ENCODE measurements around the gene INPP5F. TPM values are rescaled to one million over a fixed set of nuclear protein-coding genes. Genes with fewer than 3 reads are reported as not detected.
A peak's percentile ranks its signal among the peaks of the same experiment; 100 is the strongest.

The INPP5F gene
- total RNA-seq = 10 to 100 TPM; 10.6 to 10.9 TPM
- polyA plus RNA-seq = 1 to 10 TPM; 3.6 to 5.5 TPM

- CTCF ChIA-PET (ENCODE audit: partially characterized antibody) = interaction anchor here (0.7 to 2.9 kb wide), 12 partner anchors 10 to 182 kb away, joined by 3 to 13 read pairs (median 3); partner anchors contain the start of gene SEC23IP
- H3K27me3 ChIP-seq (ENCODE audit: insufficient read depth, low read length) = no peaks in the 10 kb centered on the region
- peaks cover 34% of the 10 kb centered on the region for H3K4me1 ChIP-seq (ENCODE audit: insufficient read depth, low read length)
- Mint-ChIP-seq H3K27me3 (no peaks in the 10 kb centered on the region), H3K4me1 (peaks cover 27 to 37% (median 31%) of the 10 kb centered on the region in 4 donors), H3K27ac (peak within 1 kb of the TSS; percentile 74 to 92 (median 91)), H3K4me3 (peak within 1 kb of the TSS; percentile 90 to 96 (median 92)), H3K9me3 (no peaks in the 10 kb centered on the region), H3K36me3 (peaks cover 0 to 2% of the 10 kb centered on the region in 2 donors)
- no peaks in the 10 kb centered on the region for H3K9me3 ChIP-seq (ENCODE audit: control insufficient read depth in 1 of 2, low read length in 2 of 2)
- peak; percentile 96 to 98 (median 97) for DNase-seq
- H3K36me3 ChIP-seq (ENCODE audit: insufficient read depth, low read length) = no peaks in the 10 kb centered on the region
- intact Hi-C loops (cut with micrococcal nuclease) = loop anchor here (1.0 to 5.0 kb wide), 9 partner anchors 11 to 624 kb away; partner anchors contain the start of genes BAG3, DENND10, GRK5 and MCMBP
- H3K27ac ChIP-seq (ENCODE audit: low read depth, low read length) = peak within 1 kb of the TSS; percentile 53
- POLR2A ChIA-PET (ENCODE audit: partially characterized antibody) = interaction anchor here (0.7 to 2.7 kb wide), 23 partner anchors 9 to 971 kb away, joined by 3 to 36 read pairs (median 4); partner anchors contain the start of genes BAG3, CACUL1, MCMBP and SEC23IP
- peak within 1 kb of the TSS; percentile 62 to 74 for H3K4me3 ChIP-seq (ENCODE audit: low read length in 2 of 2)
These were observed at the start of gene INPP5F for GRCh38 chr10:119725828-119726675. Gene INPP5F, plus strand, starts transcription at chr10:119726050. Its CDS starts 213 bp downstream, at chr10:119726263.

GRCh38 chr10:119677126-119677525 is 48.7 kb upstream of the INPP5F start:
- no peak overlapping the region for H3K4me3 ChIP-seq (ENCODE audit: low read length in 2 of 2)
- Mint-ChIP-seq H3K4me1 (peaks cover 2 to 22% (median 15%) of the 10 kb centered on the region in 4 donors), H3K27ac (no peak overlapping the region), H3K27me3 (peaks cover 1% of the 10 kb centered on the region in 2 donors), H3K9me3 (no peaks in the 10 kb centered on the region), H3K4me3 (no peak overlapping the region), H3K36me3 (peaks cover 34 to 50% of the 10 kb centered on the region in 2 donors)
- intact Hi-C loops (cut with micrococcal nuclease) = no loop called here
- CTCF ChIA-PET (ENCODE audit: partially characterized antibody) = interaction anchor here (0.6 to 2.1 kb wide), 2 partner anchors 10 to 18 kb away, joined by 3 to 7 read pairs; no protein-coding TSS in a partner anchor
- H3K27me3 ChIP-seq (ENCODE audit: insufficient read depth, low read length) = no peaks in the 10 kb centered on the region
- H3K9me3 ChIP-seq (ENCODE audit: control insufficient read depth in 1 of 2, low read length in 2 of 2) = no peaks in the 10 kb centered on the region
- peaks cover 25% of the 10 kb centered on the region for H3K36me3 ChIP-seq (ENCODE audit: insufficient read depth, low read length)
- no peak overlapping the region for H3K27ac ChIP-seq (ENCODE audit: low read depth, low read length)
- no peak for DNase-seq
- peaks cover 15% of the 10 kb centered on the region for H3K4me1 ChIP-seq (ENCODE audit: insufficient read depth, low read length)
- POLR2A ChIA-PET (ENCODE audit: partially characterized antibody) = no interaction called here

GRCh38 chr10:119677904-119678755 is 47.7 kb upstream of the INPP5F start:
- no peak overlapping the region for H3K27ac Mint-ChIP-seq

GRCh38 chr10:119679480-119679829 is 46.4 kb upstream of the INPP5F start:
- H3K27ac ChIP-seq (ENCODE audit: low read depth, low read length) = no peak overlapping the region
- Mint-ChIP-seq H3K27me3 (peaks cover 1% of the 10 kb centered on the region in 2 donors), H3K4me3 (no peak overlapping the region), H3K4me1 (peaks cover 5 to 22% (median 14%) of the 10 kb centered on the region in 4 donors), H3K27ac (no peak overlapping the region), H3K36me3 (peaks cover 15 to 27% of the 10 kb centered on the region in 2 donors), H3K9me3 (no peaks in the 10 kb centered on the region)
- DNase-seq = no peak
- H3K4me1 ChIP-seq (ENCODE audit: insufficient read depth, low read length) = peaks cover 19% of the 10 kb centered on the region
- intact Hi-C loops (cut with micrococcal nuclease) = no loop called here
- no peaks in the 10 kb centered on the region for H3K27me3 ChIP-seq (ENCODE audit: insufficient read depth, low read length)
- H3K36me3 ChIP-seq (ENCODE audit: insufficient read depth, low read length) = peaks cover 2% of the 10 kb centered on the region
- ChIA-PET CTCF (ENCODE audit: partially characterized antibody) (interaction anchor here (0.6 to 1.7 kb wide), 2 partner anchors 37 to 136 kb away, joined by 3 to 6 read pairs; no protein-coding TSS in a partner anchor), POLR2A (ENCODE audit: partially characterized antibody) (no interaction called here)
- H3K9me3 ChIP-seq (ENCODE audit: control insufficient read depth in 1 of 2, low read length in 2 of 2) = no peaks in the 10 kb centered on the region
- H3K4me3 ChIP-seq (ENCODE audit: low read length in 2 of 2) = no peak overlapping the region

More at GRCh38 chr10:119677904-119678755, 47.7 kb upstream of the INPP5F start:
- no peaks in the 10 kb centered on the region for H3K9me3 Mint-ChIP-seq
- H3K4me3 ChIP-seq (ENCODE audit: low read length in 2 of 2) = no peak overlapping the region
- H3K4me1 ChIP-seq (ENCODE audit: insufficient read depth, low read length) = peaks cover 19% of the 10 kb centered on the region
- H3K4me3 Mint-ChIP-seq = no peak overlapping the region
- peaks cover 1% of the 10 kb centered on the region in 2 donors for H3K27me3 Mint-ChIP-seq
- peaks cover 15% of the 10 kb centered on the region for H3K36me3 ChIP-seq (ENCODE audit: insufficient read depth, low read length)
- ChIA-PET POLR2A (ENCODE audit: partially characterized antibody) (no interaction called here), CTCF (ENCODE audit: partially characterized antibody) (interaction anchor here (0.6 to 2.1 kb wide), 3 partner anchors 9 to 35 kb away, joined by 3 to 7 read pairs (median 6); no protein-coding TSS in a partner anchor)
- DNase-seq = no peak
- H3K27me3 ChIP-seq (ENCODE audit: insufficient read depth, low read length) = no peaks in the 10 kb centered on the region
- peaks cover 5 to 22% (median 16%) of the 10 kb centered on the region in 4 donors for H3K4me1 Mint-ChIP-seq
- no peak overlapping the region for H3K27ac ChIP-seq (ENCODE audit: low read depth, low read length)
- intact Hi-C loops (cut with micrococcal nuclease) = no loop called here
- peaks cover 28 to 40% of the 10 kb centered on the region in 2 donors for H3K36me3 Mint-ChIP-seq
- H3K9me3 ChIP-seq (ENCODE audit: control insufficient read depth in 1 of 2, low read length in 2 of 2) = no peaks in the 10 kb centered on the region

- intact Hi-C loops (cut with micrococcal nuclease) = no loop called here
- Histone ChIP-seq H3K27me3 (ENCODE audit: insufficient read depth, low read length) (no peaks in the 10 kb centered on the region), H3K27ac (ENCODE audit: low read depth, low read length) (no peak overlapping the region), H3K4me1 (ENCODE audit: insufficient read depth, low read length) (peaks cover 19% of the 10 kb centered on the region), H3K36me3 (ENCODE audit: insufficient read depth, low read length) (no peaks in the 10 kb centered on the region), H3K4me3 (ENCODE audit: low read length in 2 of 2) (no peak overlapping the region), H3K9me3 (ENCODE audit: control insufficient read depth in 1 of 2, low read length in 2 of 2) (no peaks in the 10 kb centered on the region)
- ChIA-PET POLR2A (ENCODE audit: partially characterized antibody) (no interaction called here), CTCF (ENCODE audit: partially characterized antibody) (interaction anchor here (1.5 to 10.0 kb wide), 3 partner anchors 37 to 180 kb away, joined by 3 to 105 read pairs (median 6); no protein-coding TSS in a partner anchor)
- peaks cover 14 to 26% of the 10 kb centered on the region in 2 donors for H3K36me3 Mint-ChIP-seq
- peaks cover 1% of the 10 kb centered on the region in 2 donors for H3K27me3 Mint-ChIP-seq
- peaks cover 5 to 22% (median 14%) of the 10 kb centered on the region in 4 donors for H3K4me1 Mint-ChIP-seq
- DNase-seq = no peak
- no peaks in the 10 kb centered on the region for H3K9me3 Mint-ChIP-seq
- H3K4me3 Mint-ChIP-seq = no peak overlapping the region
- no peak overlapping the region for H3K27ac Mint-ChIP-seq
These were observed 45.8 kb upstream of the INPP5F start for GRCh38 chr10:119680050-119680449.

- ChIA-PET CTCF (ENCODE audit: partially characterized antibody) (interaction anchor here (1.5 to 10.0 kb wide), 2 partner anchors 71 to 180 kb away, joined by 3 to 105 read pairs; no protein-coding TSS in a partner anchor), POLR2A (ENCODE audit: partially characterized antibody) (interaction anchor here (0.6 to 0.7 kb wide), 2 partner anchors 17 to 27 kb away, joined by 3 read pairs; no protein-coding TSS in a partner anchor)
- Histone ChIP-seq H3K4me1 (ENCODE audit: insufficient read depth, low read length) (peaks cover 19% of the 10 kb centered on the region), H3K36me3 (ENCODE audit: insufficient read depth, low read length) (no peaks in the 10 kb centered on the region), H3K9me3 (ENCODE audit: control insufficient read depth in 1 of 2, low read length in 2 of 2) (no peaks in the 10 kb centered on the region), H3K4me3 (ENCODE audit: low read length in 2 of 2) (no peak overlapping the region), H3K27me3 (ENCODE audit: insufficient read depth, low read length) (no peaks in the 10 kb centered on the region), H3K27ac (ENCODE audit: low read depth, low read length) (no peak overlapping the region)
- Mint-ChIP-seq H3K36me3 (peaks cover 14 to 22% of the 10 kb centered on the region in 2 donors), H3K4me3 (no peak overlapping the region), H3K4me1 (peaks cover 5 to 22% (median 14%) of the 10 kb centered on the region in 4 donors), H3K9me3 (no peaks in the 10 kb centered on the region), H3K27ac (peak overlapping the region in 2 of 7 donors; percentile 29 to 30), H3K27me3 (peaks cover 1% of the 10 kb centered on the region in 2 donors)
- DNase-seq = no peak
- intact Hi-C loops (cut with micrococcal nuclease) = no loop called here
These were observed 45.2 kb upstream of the INPP5F start for GRCh38 chr10:119680650-119681081.
